ENCODE measurements around the gene MOCOS. TPM values are rescaled to one million over a fixed set of nuclear protein-coding genes. Genes with fewer than 3 reads are reported as not detected.

The MOCOS gene
- total RNA-seq, 1 donor from 2014 or later: 5.4 TPM

- DNase-seq (ENCODE audit: low read depth): no peak
These were observed 81.9 kb downstream of the MOCOS start for GRCh38 chr18:36269157-36269556.

GRCh38 chr18:36271153-36271552, 83.9 kb downstream of the MOCOS start:
- DNase-seq (ENCODE audit: low read depth): no peak

- no peak for DNase-seq (ENCODE audit: low read depth)
These were observed 86.0 kb downstream of the MOCOS start for GRCh38 chr18:36273347-36273746.

GRCh38 chr18:36274083-36274715, 86.9 kb downstream of the MOCOS start:
- DNase-seq (ENCODE audit: low read depth): peak; percentile 13

- peak; percentile 7 for DNase-seq (ENCODE audit: low read depth)
These were observed 88.3 kb downstream of the MOCOS start for GRCh38 chr18:36275561-36275960.

GRCh38 chr18:36279001-36279400, 91.7 kb downstream of the MOCOS start:
- peak; percentile 5 for DNase-seq (ENCODE audit: low read depth)

- peak; percentile 9 for DNase-seq (ENCODE audit: low read depth)
These were observed 94.6 kb downstream of the MOCOS start for GRCh38 chr18:36281936-36282335.

- no peak for DNase-seq (ENCODE audit: low read depth)
These were observed 96.2 kb downstream of the MOCOS start for GRCh38 chr18:36283448-36283847.

- no peak for DNase-seq (ENCODE audit: low read depth)
These were observed 97.0 kb downstream of the MOCOS start for GRCh38 chr18:36284268-36284667.

- DNase-seq (ENCODE audit: low read depth): peak; percentile 75
These were observed 97.5 kb downstream of the MOCOS start for GRCh38 chr18:36284671-36285295.

GRCh38 chr18:36287653-36288052, 100.4 kb downstream of the MOCOS start:
- DNase-seq (ENCODE audit: low read depth): no peak

GRCh38 chr18:36288689-36289088, 101.4 kb downstream of the MOCOS start:
- no peak for DNase-seq (ENCODE audit: low read depth)

- no peak for DNase-seq (ENCODE audit: low read depth)
These were observed 106.7 kb downstream of the MOCOS start for GRCh38 chr18:36294031-36294430.

- DNase-seq (ENCODE audit: low read depth): no peak
These were observed 107.9 kb downstream of the MOCOS start for GRCh38 chr18:36295214-36295613.

GRCh38 chr18:36295880-36296301, 108.6 kb downstream of the MOCOS start:
- no peak for DNase-seq (ENCODE audit: low read depth)

GRCh38 chr18:36296650-36297416, 109.5 kb downstream of the MOCOS start:
- DNase-seq (ENCODE audit: low read depth): peak; percentile 75

- peak; percentile 87 for DNase-seq (ENCODE audit: low read depth)
These were observed 110.3 kb downstream of the MOCOS start, which contains the start of gene FHOD3 for GRCh38 chr18:36297417-36298125. Gene FHOD3 (plus strand): TSS chr18:36297713. CDS start chr18:36297836, 123 bp downstream.

GRCh38 chr18:36298126-36298741, 110.9 kb downstream of the MOCOS start:
- DNase-seq (ENCODE audit: low read depth): no peak

GRCh38 chr18:36299015-36299414, 111.7 kb downstream of the MOCOS start:
- DNase-seq (ENCODE audit: low read depth): no peak

- no peak for DNase-seq (ENCODE audit: low read depth)
These were observed 112.9 kb downstream of the MOCOS start for GRCh38 chr18:36300211-36300610.

GRCh38 chr18:36301884-36302283, 114.6 kb downstream of the MOCOS start:
- DNase-seq (ENCODE audit: low read depth): no peak
